ENCODE results near the gene KCNT2.
"Not testable (repeated sequence)": the region's sequence is repeated elsewhere in the genome, so short reads cannot be mapped to it uniquely, and the experiment has no call there.

KCNT2 gene

GRCh38 chr1:196305216-196305615 is 303.0 kb downstream of the KCNT2 start:
- no peak for DNase-seq

GRCh38 chr1:196302981-196303380 is 305.3 kb downstream of the KCNT2 start:
- no peak for DNase-seq

- DNase-seq = no peak
Observed at GRCh38 chr1:196302420-196302819, 305.8 kb downstream of the KCNT2 start.

- DNase-seq = no peak
Observed at GRCh38 chr1:196295766-196296165, 312.5 kb downstream of the KCNT2 start.

GRCh38 chr1:196278816-196279215 is 329.4 kb downstream of the KCNT2 start:
- no peak for DNase-seq

GRCh38 chr1:196277860-196278259 is 330.4 kb downstream of the KCNT2 start:
- DNase-seq = no peak

- DNase-seq = no peak
Observed at GRCh38 chr1:196271212-196271947, 336.9 kb downstream of the KCNT2 start.

- DNase-seq = not testable (repeated sequence)
Observed at GRCh38 chr1:196263086-196263485, 345.2 kb downstream of the KCNT2 start.

GRCh38 chr1:196260270-196260669 is 348.0 kb downstream of the KCNT2 start:
- no peak for DNase-seq

GRCh38 chr1:196259316-196259715 is 348.9 kb downstream of the KCNT2 start:
- no peak for DNase-seq

- no peak for DNase-seq
Observed at GRCh38 chr1:196255762-196256161, 352.5 kb downstream of the KCNT2 start.

- no peak for DNase-seq
Observed at GRCh38 chr1:196229546-196229945, 378.7 kb downstream of the KCNT2 start.

- DNase-seq = no peak
Observed at GRCh38 chr1:196214866-196215265, 393.4 kb downstream of the KCNT2 start.

GRCh38 chr1:196209983-196210382 is 398.3 kb downstream of the KCNT2 start:
- DNase-seq = no peak

- no peak for DNase-seq
Observed at GRCh38 chr1:196209265-196209664, 399.0 kb downstream of the KCNT2 start.

GRCh38 chr1:196207612-196208217 is 400.5 kb downstream of the KCNT2 start:
- DNase-seq = no peak

- DNase-seq = no peak
Observed at GRCh38 chr1:196205882-196206281, 402.4 kb downstream of the KCNT2 start.

GRCh38 chr1:196196486-196196885 is 411.8 kb downstream of the KCNT2 start:
- no peak for DNase-seq

GRCh38 chr1:196193896-196194559 is 414.2 kb downstream of the KCNT2 start:
- no peak for DNase-seq

- DNase-seq = no peak
Observed at GRCh38 chr1:196183941-196184340, 424.3 kb downstream of the KCNT2 start.

GRCh38 chr1:196181594-196181878 is 426.7 kb downstream of the KCNT2 start:
- no peak for DNase-seq

GRCh38 chr1:196180847-196181593 is 427.2 kb downstream of the KCNT2 start:
- DNase-seq = no peak

GRCh38 chr1:196178083-196178635 is 430.1 kb downstream of the KCNT2 start:
- DNase-seq = no peak

All from stimulated activated CD4-positive, alpha-beta T cell treated with anti-CD3 and anti-CD28 coated beads, Interleukin-2, amount 100 ng/mL, for 24 hours (primary cell).